ENCODE results near the gene SP8. TPM values are rescaled to one million over a fixed set of nuclear protein-coding genes. Genes with fewer than 3 reads are reported as not detected.
A peak's percentile ranks its signal among the peaks of the same experiment; 100 is the strongest.

The SP8 gene
- total RNA-seq, 2 donors from 2014 or later, result not detected

GRCh38 chr7:20786421-20786778, 286 bp downstream of the SP8 start:
- H3K27ac ChIP-seq, result no peak overlapping the region
- peaks cover 0 to 4% (median 0%) of the 10 kb centered on the region in 3 donors for H3K9me3 ChIP-seq
- TF ChIP-seq CTCF (IDR thresholded peaks at IDR 0.05) (no peak), POLR2A (IDR thresholded peaks at IDR 0.05) (no peak)
- H3K4me3 ChIP-seq, result no peak overlapping the region
- 5 to 12% methylated on average over 14 of the region's 14 CpGs for WGBS, 2 donors
- intact Hi-C loops (cut with DNase I), result loop anchor here (10.0 kb wide), 1 partner anchor 978 kb away; no protein-coding TSS in a partner anchor
- no peaks in the 10 kb centered on the region for H3K36me3 ChIP-seq (replicated peaks in 1 of 2; ENCODE audit: insufficient read depth in 1 of 2, low read depth in 2 of 2)
- H3K4me1 ChIP-seq, result peaks cover 37% of the 10 kb centered on the region
- H3K27me3 ChIP-seq, result peaks cover 6 to 63% of the 10 kb centered on the region in 2 donors
- DNase-seq, result no peak
- ATAC-seq, result no peak

- Histone ChIP-seq H3K36me3 (replicated peaks in 1 of 2; ENCODE audit: insufficient read depth in 1 of 2, low read depth in 2 of 2) (no peaks in the 10 kb centered on the region), H3K4me3 (no peak overlapping the region), H3K27ac (no peak overlapping the region), H3K27me3 (peaks cover 6 to 60% of the 10 kb centered on the region in 2 donors), H3K9me3 (peaks cover 0 to 3% (median 0%) of the 10 kb centered on the region in 3 donors), H3K4me1 (peaks cover 37% of the 10 kb centered on the region)
- DNase-seq (no peak), ATAC-seq (no peak)
- TF ChIP-seq POLR2A (IDR thresholded peaks at IDR 0.05), result no peak
- TF ChIP-seq CTCF (IDR thresholded peaks at IDR 0.05), result no peak
- 12 to 20% methylated on average over 10 of the region's 10 CpGs for WGBS, 2 donors
- intact Hi-C loops (cut with DNase I), result loop anchor here (10.0 kb wide), 1 partner anchor 979 kb away; no protein-coding TSS in a partner anchor
These were observed 655 bp downstream of the SP8 start for GRCh38 chr7:20786049-20786412.

- Histone ChIP-seq H3K27me3 (peaks cover 6 to 58% of the 10 kb centered on the region in 2 donors), H3K9me3 (no peaks in the 10 kb centered on the region), H3K27ac (no peak overlapping the region), H3K36me3 (replicated peaks in 1 of 2; ENCODE audit: insufficient read depth in 1 of 2, low read depth in 2 of 2) (no peaks in the 10 kb centered on the region), H3K4me3 (no peak overlapping the region), H3K4me1 (peaks cover 34% of the 10 kb centered on the region)
- intact Hi-C loops (cut with DNase I), result loop anchor here (10.0 kb wide), 1 partner anchor 979 kb away; no protein-coding TSS in a partner anchor
- ATAC-seq (peak; percentile 38), DNase-seq (peak in 3 of 4 donors; percentile 20 to 40 (median 32))
- WGBS, 2 donors, result 2 to 4% methylated on average over 34 to 80 of the region's 89 CpGs
- TF ChIP-seq CTCF (IDR thresholded peaks at IDR 0.05), result no peak
- TF ChIP-seq POLR2A (IDR thresholded peaks at IDR 0.05), result no peak
These were observed 1.3 kb downstream of the SP8 start for GRCh38 chr7:20785157-20786048.

GRCh38 chr7:20784388-20785156, 2.1 kb downstream of the SP8 start:
- intact Hi-C loops (cut with DNase I), result loop anchor here (10.0 kb wide), 1 partner anchor 980 kb away; no protein-coding TSS in a partner anchor
- no peaks in the 10 kb centered on the region for H3K9me3 ChIP-seq
- DNase-seq (no peak), ATAC-seq (peak; percentile 28)
- peaks cover 34% of the 10 kb centered on the region for H3K4me1 ChIP-seq
- no peaks in the 10 kb centered on the region for H3K36me3 ChIP-seq (replicated peaks in 1 of 2; ENCODE audit: insufficient read depth in 1 of 2, low read depth in 2 of 2)
- H3K27ac ChIP-seq, result no peak overlapping the region
- H3K27me3 ChIP-seq, result peaks cover 6 to 57% of the 10 kb centered on the region in 2 donors
- 7% methylated on average over 85 of the region's 93 CpGs; no CpG with 5 or more reads in 1 of the 2 donors for WGBS, 2 donors
- TF ChIP-seq POLR2A (IDR thresholded peaks at IDR 0.05) (no peak), CTCF (IDR thresholded peaks at IDR 0.05) (no peak)
- no peak overlapping the region for H3K4me3 ChIP-seq

Measured in body of pancreas (tissue), 4 donors.